ENCODE results near the gene VSTM4.

DNA sequence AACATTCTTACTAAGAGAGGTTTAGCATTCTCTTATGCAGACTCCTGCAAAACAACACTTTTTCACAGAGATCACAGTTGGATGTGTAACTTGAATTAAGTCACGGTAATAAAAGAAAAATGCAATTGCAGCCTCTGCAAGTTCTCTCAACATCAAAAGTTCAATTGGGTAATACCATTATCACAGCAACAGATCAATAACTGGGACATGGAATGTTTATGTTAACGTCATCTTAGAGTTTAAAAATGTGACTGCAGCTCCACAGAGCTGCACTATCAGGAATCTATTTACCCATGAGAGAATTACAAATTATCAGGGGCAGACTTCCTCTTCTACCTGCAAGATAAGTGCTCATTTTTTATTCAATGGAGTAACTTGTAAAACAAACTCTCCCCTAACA is 86.7 kb downstream of the VSTM4 start:
- TF ChIP-seq ETV5 (CRISPR knock-in tag; IDR thresholded peaks at IDR 0.05; ENCODE audit: low read depth) (no peak), RBM39 (optimal IDR thresholded peaks at IDR 0.05; ENCODE audit: low read depth, low read length) (no peak), ZNF263 (CRISPR knock-in tag; IDR thresholded peaks at IDR 0.05; ENCODE audit: borderline replicate concordance) (no peak), SP1 (CRISPR knock-in tag; IDR thresholded peaks at IDR 0.05) (no peak), HMGN3 (IDR thresholded peaks at IDR 0.05; ENCODE audit: borderline replicate concordance, extremely low read depth, insufficient read length, low read depth, low read length) (no peak), ZBTB17 (CRISPR knock-in tag; IDR thresholded peaks at IDR 0.05) (no peak), FOXM1 (IDR thresholded peaks at IDR 0.05; ENCODE audit: low read depth) (no peak), FOXM1 (CRISPR knock-in tag; IDR thresholded peaks at IDR 0.05; ENCODE audit: low read depth) (no peak), POLR2AphosphoS5 (IDR thresholded peaks at IDR 0.05; ENCODE audit: control insufficient read depth, insufficient read depth, low read depth, low read length) (no peak)
- TF ChIP-seq, protein P1, sequence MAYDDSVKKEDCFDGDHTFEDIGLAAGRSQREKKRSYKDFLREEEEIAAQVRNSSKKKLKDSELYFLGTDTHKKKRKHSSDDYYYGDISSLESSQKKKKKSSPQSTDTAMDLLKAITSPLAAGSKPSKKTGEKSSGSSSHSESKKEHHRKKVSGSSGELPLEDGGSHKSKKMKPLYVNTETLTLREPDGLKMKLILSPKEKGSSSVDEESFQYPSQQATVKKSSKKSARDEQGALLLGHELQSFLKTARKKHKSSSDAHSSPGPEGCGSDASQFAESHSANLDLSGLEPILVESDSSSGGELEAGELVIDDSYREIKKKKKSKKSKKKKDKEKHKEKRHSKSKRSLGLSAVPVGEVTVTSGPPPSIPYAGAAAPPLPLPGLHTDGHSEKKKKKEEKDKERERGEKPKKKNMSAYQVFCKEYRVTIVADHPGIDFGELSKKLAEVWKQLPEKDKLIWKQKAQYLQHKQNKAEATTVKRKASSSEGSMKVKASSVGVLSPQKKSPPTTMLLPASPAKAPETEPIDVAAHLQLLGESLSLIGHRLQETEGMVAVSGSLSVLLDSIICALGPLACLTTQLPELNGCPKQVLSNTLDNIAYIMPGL (CRISPR knock-in tag; IDR thresholded peaks at IDR 0.05) = no peak
- TF ChIP-seq, protein P2, sequence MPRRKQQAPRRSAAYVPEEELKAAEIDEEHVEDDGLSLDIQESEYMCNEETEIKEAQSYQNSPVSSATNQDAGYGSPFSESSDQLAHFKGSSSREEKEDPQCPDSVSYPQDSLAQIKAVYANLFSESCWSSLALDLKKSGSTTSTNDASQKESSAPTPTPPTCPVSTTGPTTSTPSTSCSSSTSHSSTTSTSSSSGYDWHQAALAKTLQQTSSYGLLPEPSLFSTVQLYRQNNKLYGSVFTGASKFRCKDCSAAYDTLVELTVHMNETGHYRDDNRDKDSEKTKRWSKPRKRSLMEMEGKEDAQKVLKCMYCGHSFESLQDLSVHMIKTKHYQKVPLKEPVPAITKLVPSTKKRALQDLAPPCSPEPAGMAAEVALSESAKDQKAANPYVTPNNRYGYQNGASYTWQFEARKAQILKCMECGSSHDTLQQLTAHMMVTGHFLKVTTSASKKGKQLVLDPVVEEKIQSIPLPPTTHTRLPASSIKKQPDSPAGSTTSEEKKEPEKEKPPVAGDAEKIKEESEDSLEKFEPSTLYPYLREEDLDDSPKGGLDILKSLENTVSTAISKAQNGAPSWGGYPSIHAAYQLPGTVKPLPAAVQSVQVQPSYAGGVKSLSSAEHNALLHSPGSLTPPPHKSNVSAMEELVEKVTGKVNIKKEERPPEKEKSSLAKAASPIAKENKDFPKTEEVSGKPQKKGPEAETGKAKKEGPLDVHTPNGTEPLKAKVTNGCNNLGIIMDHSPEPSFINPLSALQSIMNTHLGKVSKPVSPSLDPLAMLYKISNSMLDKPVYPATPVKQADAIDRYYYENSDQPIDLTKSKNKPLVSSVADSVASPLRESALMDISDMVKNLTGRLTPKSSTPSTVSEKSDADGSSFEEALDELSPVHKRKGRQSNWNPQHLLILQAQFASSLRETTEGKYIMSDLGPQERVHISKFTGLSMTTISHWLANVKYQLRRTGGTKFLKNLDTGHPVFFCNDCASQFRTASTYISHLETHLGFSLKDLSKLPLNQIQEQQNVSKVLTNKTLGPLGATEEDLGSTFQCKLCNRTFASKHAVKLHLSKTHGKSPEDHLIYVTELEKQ (CRISPR knock-in tag; IDR thresholded peaks at IDR 0.05) = no peak
- TF ChIP-seq, protein P3, sequence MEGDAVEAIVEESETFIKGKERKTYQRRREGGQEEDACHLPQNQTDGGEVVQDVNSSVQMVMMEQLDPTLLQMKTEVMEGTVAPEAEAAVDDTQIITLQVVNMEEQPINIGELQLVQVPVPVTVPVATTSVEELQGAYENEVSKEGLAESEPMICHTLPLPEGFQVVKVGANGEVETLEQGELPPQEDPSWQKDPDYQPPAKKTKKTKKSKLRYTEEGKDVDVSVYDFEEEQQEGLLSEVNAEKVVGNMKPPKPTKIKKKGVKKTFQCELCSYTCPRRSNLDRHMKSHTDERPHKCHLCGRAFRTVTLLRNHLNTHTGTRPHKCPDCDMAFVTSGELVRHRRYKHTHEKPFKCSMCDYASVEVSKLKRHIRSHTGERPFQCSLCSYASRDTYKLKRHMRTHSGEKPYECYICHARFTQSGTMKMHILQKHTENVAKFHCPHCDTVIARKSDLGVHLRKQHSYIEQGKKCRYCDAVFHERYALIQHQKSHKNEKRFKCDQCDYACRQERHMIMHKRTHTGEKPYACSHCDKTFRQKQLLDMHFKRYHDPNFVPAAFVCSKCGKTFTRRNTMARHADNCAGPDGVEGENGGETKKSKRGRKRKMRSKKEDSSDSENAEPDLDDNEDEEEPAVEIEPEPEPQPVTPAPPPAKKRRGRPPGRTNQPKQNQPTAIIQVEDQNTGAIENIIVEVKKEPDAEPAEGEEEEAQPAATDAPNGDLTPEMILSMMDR (IDR thresholded peaks at IDR 0.05 in 2 of 3, conservative IDR thresholded peaks at IDR 0.05 in 1 of 3; ENCODE audit: insufficient read depth in 2 of 3, low read depth in 1 of 3, low read length in 3 of 3) = no peak
- TF ChIP-seq, protein P4, sequence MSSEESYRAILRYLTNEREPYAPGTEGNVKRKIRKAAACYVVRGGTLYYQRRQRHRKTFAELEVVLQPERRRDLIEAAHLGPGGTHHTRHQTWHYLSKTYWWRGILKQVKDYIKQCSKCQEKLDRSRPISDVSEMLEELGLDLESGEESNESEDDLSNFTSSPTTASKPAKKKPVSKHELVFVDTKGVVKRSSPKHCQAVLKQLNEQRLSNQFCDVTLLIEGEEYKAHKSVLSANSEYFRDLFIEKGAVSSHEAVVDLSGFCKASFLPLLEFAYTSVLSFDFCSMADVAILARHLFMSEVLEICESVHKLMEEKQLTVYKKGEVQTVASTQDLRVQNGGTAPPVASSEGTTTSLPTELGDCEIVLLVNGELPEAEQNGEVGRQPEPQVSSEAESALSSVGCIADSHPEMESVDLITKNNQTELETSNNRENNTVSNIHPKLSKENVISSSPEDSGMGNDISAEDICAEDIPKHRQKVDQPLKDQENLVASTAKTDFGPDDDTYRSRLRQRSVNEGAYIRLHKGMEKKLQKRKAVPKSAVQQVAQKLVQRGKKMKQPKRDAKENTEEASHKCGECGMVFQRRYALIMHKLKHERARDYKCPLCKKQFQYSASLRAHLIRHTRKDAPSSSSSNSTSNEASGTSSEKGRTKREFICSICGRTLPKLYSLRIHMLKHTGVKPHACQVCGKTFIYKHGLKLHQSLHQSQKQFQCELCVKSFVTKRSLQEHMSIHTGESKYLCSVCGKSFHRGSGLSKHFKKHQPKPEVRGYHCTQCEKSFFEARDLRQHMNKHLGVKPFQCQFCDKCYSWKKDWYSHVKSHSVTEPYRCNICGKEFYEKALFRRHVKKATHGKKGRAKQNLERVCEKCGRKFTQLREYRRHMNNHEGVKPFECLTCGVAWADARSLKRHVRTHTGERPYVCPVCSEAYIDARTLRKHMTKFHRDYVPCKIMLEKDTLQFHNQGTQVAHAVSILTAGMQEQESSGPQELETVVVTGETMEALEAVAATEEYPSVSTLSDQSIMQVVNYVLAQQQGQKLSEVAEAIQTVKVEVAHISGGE (CRISPR knock-in tag; IDR thresholded peaks at IDR 0.05) = no peak
- TF ChIP-seq, protein P5, sequence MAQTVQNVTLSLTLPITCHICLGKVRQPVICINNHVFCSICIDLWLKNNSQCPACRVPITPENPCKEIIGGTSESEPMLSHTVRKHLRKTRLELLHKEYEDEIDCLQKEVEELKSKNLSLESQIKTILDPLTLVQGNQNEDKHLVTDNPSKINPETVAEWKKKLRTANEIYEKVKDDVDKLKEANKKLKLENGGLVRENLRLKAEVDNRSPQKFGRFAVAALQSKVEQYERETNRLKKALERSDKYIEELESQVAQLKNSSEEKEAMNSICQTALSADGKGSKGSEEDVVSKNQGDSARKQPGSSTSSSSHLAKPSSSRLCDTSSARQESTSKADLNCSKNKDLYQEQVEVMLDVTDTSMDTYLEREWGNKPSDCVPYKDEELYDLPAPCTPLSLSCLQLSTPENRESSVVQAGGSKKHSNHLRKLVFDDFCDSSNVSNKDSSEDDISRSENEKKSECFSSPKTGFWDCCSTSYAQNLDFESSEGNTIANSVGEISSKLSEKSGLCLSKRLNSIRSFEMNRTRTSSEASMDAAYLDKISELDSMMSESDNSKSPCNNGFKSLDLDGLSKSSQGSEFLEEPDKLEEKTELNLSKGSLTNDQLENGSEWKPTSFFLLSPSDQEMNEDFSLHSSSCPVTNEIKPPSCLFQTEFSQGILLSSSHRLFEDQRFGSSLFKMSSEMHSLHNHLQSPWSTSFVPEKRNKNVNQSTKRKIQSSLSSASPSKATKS (CRISPR knock-in tag; IDR thresholded peaks at IDR 0.05) = no peak
